ENCODE measurements around the gene GRIPAP1.

Gene GRIPAP1

GRCh38 chrX:48957827-48958634 is 44.0 kb downstream of the GRIPAP1 start:
- peak; percentile 92 for DNase-seq

- DNase-seq: peak; percentile 53
Measured at GRCh38 chrX:48957477-48957826, 44.6 kb downstream of the GRIPAP1 start, which contains the start of gene OTUD5. Gene OTUD5 (minus strand): TSS chrX:48957607. CDS start chrX:48957570, 37 bp downstream.

GRCh38 chrX:48956728-48957414 is 45.2 kb downstream of the GRIPAP1 start:
- no peak for DNase-seq

GRCh38 chrX:48948589-48948988 is 53.5 kb downstream of the GRIPAP1 start:
- DNase-seq: no peak

GRCh38 chrX:48945517-48946348 is 56.3 kb downstream of the GRIPAP1 start:
- DNase-seq: peak; percentile 5

GRCh38 chrX:48942895-48943294 is 59.2 kb downstream of the GRIPAP1 start:
- no peak for DNase-seq

- DNase-seq: no peak
Measured at GRCh38 chrX:48940404-48940955, 61.6 kb downstream of the GRIPAP1 start.

GRCh38 chrX:48939524-48940228 is 62.4 kb downstream of the GRIPAP1 start:
- DNase-seq: no peak

GRCh38 chrX:48938721-48939425 is 63.2 kb downstream of the GRIPAP1 start:
- DNase-seq: no peak

GRCh38 chrX:48937054-48937907 is 64.8 kb downstream of the GRIPAP1 start:
- no peak for DNase-seq

- DNase-seq: no peak
Measured at GRCh38 chrX:48936429-48937053, 65.5 kb downstream of the GRIPAP1 start.

GRCh38 chrX:48935301-48935670 is 66.8 kb downstream of the GRIPAP1 start:
- no peak for DNase-seq

GRCh38 chrX:48934581-48935300 is 67.3 kb downstream of the GRIPAP1 start:
- DNase-seq: no peak

GRCh38 chrX:48933757-48934156 is 68.3 kb downstream of the GRIPAP1 start:
- DNase-seq: no peak

GRCh38 chrX:48927736-48928382 is 74.2 kb downstream of the GRIPAP1 start:
- DNase-seq: no peak

GRCh38 chrX:48927123-48927522 is 74.9 kb downstream of the GRIPAP1 start:
- no peak for DNase-seq

- no peak for DNase-seq
Measured at GRCh38 chrX:48924270-48924669, 77.8 kb downstream of the GRIPAP1 start.

- DNase-seq: no peak
Measured at GRCh38 chrX:48923771-48924170, 78.3 kb downstream of the GRIPAP1 start.

Measured in NCI-H526 treated with DMSO at 0.1 percent for 48 hours (cell line).